ENCODE data around the gene TFPI.

GRCh38 chr2:187511356-187512315 is 42.6 kb downstream of the TFPI start:
- no peak for TF ChIP-seq FOXM1 (IDR thresholded peaks at IDR 0.05; ENCODE audit: borderline replicate concordance, low read depth)
- no peak for TF ChIP-seq TEAD4 (IDR thresholded peaks at IDR 0.05)
